K562 (cell line): Measurements from ENCODE around the gene TMEM61.
A peak's percentile ranks its signal among the peaks of the same experiment; 100 is the strongest.

Source experiments
- CEBPB ChIP-seq: fragments of 450-650 bp; IDR thresholded peaks from 2 replicates; pipeline ENCODE4 v1.6.1; 2016; ENCODE audit warnings: missing genetic modification characterization, missing compliant biosample characterization
- RBFOX2 ChIP-seq: fragments of 200-400 bp; formaldehyde crosslinking; IDR thresholded peaks from 2 replicates; pipeline ENCODE4 v1.6.1; 2017; ENCODE audit warnings: low read depth, mild to moderate bottlenecking, low read length, moderate library complexity
- ZNF224 ChIP-seq: sonication (generic); formaldehyde crosslinking; IDR thresholded peaks from 2 replicates; pipeline ENCODE4 v1.8.0; 2022; ENCODE audit warnings: mild to moderate bottlenecking, missing genetic modification reagents
- TF ChIP-seq, protein P1 (sequence below): fragments of 150-350 bp; conservative IDR thresholded peaks from 2 replicates; pipeline ENCODE4 v1.6.1; 2014; ENCODE audit warnings: low read length

GRCh38 chr1:55035904-55036303 is 55.5 kb downstream of the TMEM61 start:
- peak; percentile 44; the same call in 1 of the 2 replicates for TF ChIP-seq CEBPB (tag)
- no peak for TF ChIP-seq ZNF224
- TF ChIP-seq, protein P1, sequence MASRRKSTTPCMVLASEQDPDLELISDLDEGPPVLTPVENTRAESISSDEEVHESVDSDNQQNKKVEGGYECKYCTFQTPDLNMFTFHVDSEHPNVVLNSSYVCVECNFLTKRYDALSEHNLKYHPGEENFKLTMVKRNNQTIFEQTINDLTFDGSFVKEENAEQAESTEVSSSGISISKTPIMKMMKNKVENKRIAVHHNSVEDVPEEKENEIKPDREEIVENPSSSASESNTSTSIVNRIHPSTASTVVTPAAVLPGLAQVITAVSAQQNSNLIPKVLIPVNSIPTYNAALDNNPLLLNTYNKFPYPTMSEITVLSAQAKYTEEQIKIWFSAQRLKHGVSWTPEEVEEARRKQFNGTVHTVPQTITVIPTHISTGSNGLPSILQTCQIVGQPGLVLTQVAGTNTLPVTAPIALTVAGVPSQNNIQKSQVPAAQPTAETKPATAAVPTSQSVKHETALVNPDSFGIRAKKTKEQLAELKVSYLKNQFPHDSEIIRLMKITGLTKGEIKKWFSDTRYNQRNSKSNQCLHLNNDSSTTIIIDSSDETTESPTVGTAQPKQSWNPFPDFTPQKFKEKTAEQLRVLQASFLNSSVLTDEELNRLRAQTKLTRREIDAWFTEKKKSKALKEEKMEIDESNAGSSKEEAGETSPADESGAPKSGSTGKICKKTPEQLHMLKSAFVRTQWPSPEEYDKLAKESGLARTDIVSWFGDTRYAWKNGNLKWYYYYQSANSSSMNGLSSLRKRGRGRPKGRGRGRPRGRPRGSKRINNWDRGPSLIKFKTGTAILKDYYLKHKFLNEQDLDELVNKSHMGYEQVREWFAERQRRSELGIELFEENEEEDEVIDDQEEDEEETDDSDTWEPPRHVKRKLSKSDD: no peak
- no peak for TF ChIP-seq RBFOX2
